ENCODE measurements around the gene DBNL.
A peak's percentile ranks its signal among the peaks of the same experiment; 100 is the strongest.

Gene DBNL

GRCh38 chr7:44043902-44044301 is 600 bp upstream of the DBNL start:
- DNase-seq (ENCODE audit: low spot score) = no peak

GRCh38 chr7:44045226-44046014 is 918 bp downstream of the DBNL start:
- peak; percentile 60 for DNase-seq (ENCODE audit: low spot score)

GRCh38 chr7:44046321-44047061 is 2.0 kb downstream of the DBNL start:
- no peak for DNase-seq (ENCODE audit: low spot score)

GRCh38 chr7:44048031-44048795 is 3.7 kb downstream of the DBNL start:
- no peak for DNase-seq (ENCODE audit: low spot score)

- no peak for DNase-seq (ENCODE audit: low spot score)
Observed at GRCh38 chr7:44050121-44050914, 5.8 kb downstream of the DBNL start.

GRCh38 chr7:44050915-44051560 is 6.5 kb downstream of the DBNL start:
- no peak for DNase-seq (ENCODE audit: low spot score)

GRCh38 chr7:44051611-44052220 is 7.2 kb downstream of the DBNL start:
- DNase-seq (ENCODE audit: low spot score) = no peak

- DNase-seq (ENCODE audit: low spot score) = no peak
Observed at GRCh38 chr7:44052771-44053365, 8.4 kb downstream of the DBNL start.

- DNase-seq (ENCODE audit: low spot score) = no peak
Observed at GRCh38 chr7:44056681-44057080, 12.2 kb downstream of the DBNL start.

- no peak for DNase-seq (ENCODE audit: low spot score)
Observed at GRCh38 chr7:44057181-44057848, 12.8 kb downstream of the DBNL start.

GRCh38 chr7:44057849-44058758 is 13.6 kb downstream of the DBNL start:
- no peak for DNase-seq (ENCODE audit: low spot score)

GRCh38 chr7:44058759-44059218 is 14.3 kb downstream of the DBNL start:
- DNase-seq (ENCODE audit: low spot score) = no peak

- DNase-seq (ENCODE audit: low spot score) = no peak
Observed at GRCh38 chr7:44059219-44060090, 15.0 kb downstream of the DBNL start.

- no peak for DNase-seq (ENCODE audit: low spot score)
Observed at GRCh38 chr7:44060091-44060947, 15.8 kb downstream of the DBNL start.

GRCh38 chr7:44060948-44061644 is 16.6 kb downstream of the DBNL start:
- no peak for DNase-seq (ENCODE audit: low spot score)

GRCh38 chr7:44061645-44062179 is 17.2 kb downstream of the DBNL start:
- no peak for DNase-seq (ENCODE audit: low spot score)

Measured in AG08396 (cell line).